A549 treated with GW870086 at 1 μM for 4 hours (cell line): ENCODE results near the gene TIGD1. TPM values are rescaled to one million over a fixed set of nuclear protein-coding genes. Genes with fewer than 3 reads are reported as not detected.

ENCODE experiments used
- total RNA-seq: library from RNA; stranded (reverse); fragments of 200-300 nt; extraction: Qiagen RNA extraction; gene quantifications from 5 replicates; pipeline ENCODE4 v1.2.3, GENCODE V29; 2022; ENCODE audit warnings: low read depth

Gene TIGD1
- total RNA-seq, result 4.6 to 5.2 TPM (median 4.9 TPM) in 5 replicates

GRCh38 chr2:232550354-232551249 lies at the start of gene TIGD1, which contains the start of gene EIF4E2:
TSS of gene TIGD1 (minus strand) at chr2:232550557. CDS start at chr2:232549882, 675 bp downstream.
TSS of gene EIF4E2 (plus strand) at chr2:232550689. CDS start at chr2:232550725, 36 bp downstream.

GRCh38 chr2:232539298-232540231 lies 10.8 kb downstream of the TIGD1 start, which contains the start of gene CHRNG:
TSS of gene CHRNG (plus strand) at chr2:232539692. CDS start at chr2:232539748, 56 bp downstream.

GRCh38 chr2:232525791-232526371 lies 24.5 kb downstream of the TIGD1 start, which contains the start of gene CHRND:
TSS of gene CHRND (plus strand) at chr2:232526160. CDS start at chr2:232526216, 56 bp downstream.

GRCh38 chr2:232519581-232520438 lies 30.5 kb downstream of the TIGD1 start, which contains the start of gene PRSS56:
TSS of gene PRSS56 (plus strand) at chr2:232520388. CDS start at chr2:232520599, 211 bp downstream.

Other genes starting within 250 kb of the TIGD1 start
- gene ALPP, start 171.8 kb downstream of the TIGD1 start, total RNA-seq, result 4.4 to 5.3 TPM (median 4.8 TPM) in 5 replicates
- gene ALPG, start 143.7 kb downstream of the TIGD1 start, total RNA-seq, result 0.24 to 0.47 TPM (median 0.38 TPM) in 5 replicates
- 0.06 to 0.15 TPM in 2 of 5 replicates, not detected in the others for gene ALPI, start 94.4 kb downstream of the TIGD1 start, total RNA-seq
- gene ECEL1, start 62.7 kb downstream of the TIGD1 start, total RNA-seq, result 0.08 to 0.32 TPM (median 0.23 TPM) in 4 of 5 replicates, not detected in the other
- 0.09 to 0.16 TPM (median 0.11 TPM) in 5 replicates for gene PRSS56, start 30.2 kb downstream of the TIGD1 start, total RNA-seq
- gene CHRND, start 24.4 kb downstream of the TIGD1 start, total RNA-seq, result not detected in 5 replicates
- gene CHRNG, start 10.9 kb downstream of the TIGD1 start, total RNA-seq, result not detected in 5 replicates
- 85.6 to 170 TPM (median 89.9 TPM) in 5 replicates for gene EIF4E2, start 132 bp upstream of the TIGD1 start, total RNA-seq
- gene EFHD1, start 83.0 kb upstream of the TIGD1 start, total RNA-seq, result 3.3 to 4.9 TPM (median 3.6 TPM) in 5 replicates
- 23.2 to 28.1 TPM (median 27.8 TPM) in 5 replicates for gene GIGYF2, start 146.8 kb upstream of the TIGD1 start, total RNA-seq
- gene KCNJ13, start 226.0 kb upstream of the TIGD1 start, total RNA-seq, result not detected in 5 replicates